ENCODE data around the gene TAS2R30.
"Not testable (repeated sequence)": the region's sequence is repeated elsewhere in the genome, so short reads cannot be mapped to it uniquely, and the experiment has no call there.

The TAS2R30 gene

DNA sequence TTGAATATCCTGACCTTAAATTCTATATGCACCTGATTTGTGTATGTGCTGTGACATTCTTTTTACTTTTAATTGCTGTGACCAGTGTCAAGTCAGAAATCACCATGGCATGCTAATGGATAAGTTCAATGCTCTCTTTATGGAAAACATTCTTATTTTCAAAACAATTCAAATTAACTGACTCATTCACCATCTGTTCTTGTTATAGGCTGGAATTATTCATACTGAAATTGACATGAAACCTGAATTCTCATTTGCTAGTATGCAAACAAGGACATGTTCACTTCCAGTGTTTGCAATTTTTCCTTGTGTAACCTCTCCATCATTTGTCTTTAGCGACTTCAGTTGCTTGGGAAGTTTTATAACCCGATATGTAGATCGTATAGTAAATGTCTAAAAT, at the start of gene TAS2R30:
Gene TAS2R30, minus strand, starts transcription at position 340 of the 400 bp plus-strand sequence. CDS start 400 bp downstream, outside the sequence.
- DNase-seq: no peak

- no peak for DNase-seq
Observed at GRCh38 chr12:11183011-11183410, 48.6 kb upstream of the TAS2R30 start.

GRCh38 chr12:11182529-11182928, 48.1 kb upstream of the TAS2R30 start:
- no peak for DNase-seq

GRCh38 chr12:11178250-11178649, 43.8 kb upstream of the TAS2R30 start:
- DNase-seq: no peak

DNA sequence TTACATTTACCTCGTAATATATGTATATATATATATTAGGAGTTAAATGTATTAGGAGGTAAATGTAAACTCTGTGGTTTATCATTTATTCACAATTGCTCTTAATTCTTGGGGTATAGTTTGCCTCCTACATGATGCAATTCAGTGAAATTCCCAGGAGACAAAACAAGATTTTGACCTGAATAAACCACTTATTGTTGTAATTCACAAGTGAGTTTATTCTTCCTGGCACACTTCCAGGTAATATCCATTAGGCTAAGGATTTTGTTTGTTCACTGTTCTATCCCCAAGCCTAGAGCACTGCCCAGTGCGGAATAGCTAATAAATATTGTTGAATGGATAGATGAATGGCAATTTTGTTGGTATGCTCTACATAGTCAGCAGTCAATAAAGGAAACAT, 39.6 kb upstream of the TAS2R30 start:
- no peak for DNase-seq

GRCh38 chr12:11171969-11172675, 37.7 kb upstream of the TAS2R30 start:
- no peak for DNase-seq

DNA sequence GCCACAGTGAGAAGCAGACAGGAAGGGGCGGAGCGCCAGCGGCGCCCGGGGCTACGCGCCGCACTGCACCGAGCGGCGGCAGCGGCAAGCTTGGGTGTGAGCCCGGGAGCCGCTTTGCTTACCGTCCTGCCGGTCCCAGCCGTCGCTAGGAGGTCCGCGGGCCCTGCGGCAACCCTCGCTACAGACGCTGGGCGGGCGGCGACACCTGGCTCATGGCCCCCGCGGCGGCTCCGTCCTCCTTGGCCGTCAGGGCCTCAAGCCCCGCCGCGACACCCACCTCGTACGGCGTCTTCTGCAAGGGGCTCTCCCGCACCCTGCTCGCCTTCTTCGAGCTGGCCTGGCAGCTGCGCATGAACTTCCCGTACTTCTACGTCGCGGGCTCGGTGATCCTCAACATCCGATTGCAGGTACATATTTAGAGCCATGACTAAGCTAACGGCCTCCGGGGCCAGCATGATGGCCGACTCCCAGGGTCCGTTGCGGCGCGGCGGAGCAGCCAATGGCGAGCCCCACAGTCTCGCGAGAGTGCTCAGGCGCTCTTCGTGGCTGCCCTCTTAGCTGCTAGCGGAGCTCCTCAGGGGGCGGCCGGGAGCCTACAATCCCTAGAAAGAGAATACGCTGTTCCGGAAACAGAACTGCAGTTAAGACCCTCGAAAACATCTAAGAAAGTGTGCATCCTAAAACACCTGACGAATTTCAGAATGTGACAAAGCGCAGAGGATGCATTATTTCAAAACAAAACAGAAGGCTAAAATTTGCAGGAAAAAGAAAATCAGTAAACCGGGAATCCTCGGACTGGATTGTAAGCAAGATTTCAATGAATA, 36.9 kb upstream of the TAS2R30 start, which contains the start of gene SMIM10L1:
Gene SMIM10L1, plus strand, starts transcription at position 50 of the 824 bp plus-strand sequence. Its CDS starts 163 bp downstream, at position 213.
- DNase-seq: peak; percentile 88 to 91

- no peak for DNase-seq
Observed at GRCh38 chr12:11170810-11171144, 36.3 kb upstream of the TAS2R30 start.

- DNase-seq: no peak
Observed at GRCh38 chr12:11166300-11166699, 31.9 kb upstream of the TAS2R30 start.

DNA sequence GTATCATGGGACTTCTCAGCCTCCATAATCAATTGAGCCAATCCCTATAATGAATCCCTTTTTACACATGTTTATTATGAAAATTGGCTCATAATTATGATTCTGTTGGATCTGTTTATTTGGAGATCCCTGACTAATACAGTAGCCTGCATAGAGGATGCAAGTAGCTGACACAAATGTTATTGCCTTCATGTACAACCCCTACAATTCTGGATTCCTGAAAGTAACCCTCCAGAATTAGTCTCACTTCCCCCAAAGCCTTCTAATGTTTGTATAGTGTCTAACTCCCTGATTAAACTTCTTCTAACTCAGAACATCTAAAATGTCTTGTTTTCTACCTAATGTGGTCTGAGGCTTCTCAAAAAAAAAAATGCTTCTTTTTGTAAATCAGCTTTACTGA, 29.9 kb upstream of the TAS2R30 start:
- no peak for DNase-seq

DNA sequence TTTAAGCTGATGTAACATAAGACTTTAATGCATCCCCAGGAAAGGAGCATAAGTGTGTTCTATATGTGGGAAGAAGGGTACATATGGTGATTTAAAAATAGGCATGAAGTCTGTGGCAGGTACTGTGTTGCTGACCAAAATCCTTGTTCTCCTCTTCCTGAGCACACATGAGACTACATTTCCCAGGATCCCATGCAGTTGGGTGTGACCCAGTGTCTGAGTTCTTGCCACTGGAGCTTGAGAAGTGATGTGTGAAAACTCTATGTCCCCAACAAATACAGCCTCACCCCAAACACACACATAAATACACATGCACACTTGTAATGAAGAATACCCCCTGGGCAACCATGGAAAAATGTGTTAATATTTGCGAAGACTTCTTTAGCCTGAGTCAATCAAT, 28.1 kb upstream of the TAS2R30 start:
- DNase-seq: no peak

- no peak for DNase-seq
Observed at GRCh38 chr12:11158885-11159444, 24.5 kb upstream of the TAS2R30 start.

DNA sequence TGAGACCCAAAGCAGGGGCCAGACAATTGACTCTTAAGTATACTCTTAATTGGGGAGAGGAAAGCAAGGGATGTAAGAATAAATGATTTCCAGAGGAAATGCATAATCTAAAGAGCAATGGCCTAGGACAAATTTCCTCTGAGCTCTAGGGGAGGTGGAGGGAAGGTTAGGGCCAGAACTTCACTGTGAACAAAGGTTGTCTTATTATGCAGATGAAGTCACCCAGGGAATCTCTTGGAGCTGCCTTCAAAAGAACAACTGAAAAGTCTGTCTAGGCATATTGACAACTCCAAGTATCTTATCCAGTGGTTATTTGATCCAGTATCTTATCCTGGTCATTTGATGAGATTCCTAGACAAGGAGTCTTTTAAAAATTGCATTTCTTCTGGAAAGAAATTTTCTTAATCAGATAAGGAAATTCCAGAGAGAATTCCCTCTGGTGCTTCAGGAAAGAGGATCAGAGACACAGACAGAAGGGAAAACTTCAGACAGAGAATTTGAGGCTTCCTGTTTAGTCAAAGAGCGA, 20.0 kb upstream of the TAS2R30 start:
- DNase-seq: no peak

- DNase-seq: no peak
Observed at GRCh38 chr12:11152725-11153124, 18.3 kb upstream of the TAS2R30 start.

DNA sequence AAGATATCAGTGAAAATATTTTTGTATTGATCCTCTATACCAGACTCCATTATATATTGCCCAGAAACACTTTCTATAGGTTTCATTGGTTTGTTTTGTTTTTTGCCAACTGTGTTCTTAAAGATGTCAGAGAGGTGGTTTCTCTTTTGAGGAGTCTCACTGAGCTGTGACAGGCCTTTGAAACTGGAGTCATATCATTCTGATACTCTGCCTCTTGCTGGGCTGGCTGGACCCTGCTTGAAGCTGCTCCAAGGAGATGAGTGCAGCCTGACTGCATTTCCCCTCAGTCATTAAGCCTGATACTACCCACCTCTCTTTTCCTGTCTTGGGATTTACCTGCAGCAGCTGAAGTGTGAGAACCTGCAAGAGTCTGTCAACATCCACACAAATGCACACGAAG, 16.4 kb upstream of the TAS2R30 start:
- DNase-seq: no peak

GRCh38 chr12:11147420-11147819, 13.0 kb upstream of the TAS2R30 start:
- DNase-seq: no peak

DNA sequence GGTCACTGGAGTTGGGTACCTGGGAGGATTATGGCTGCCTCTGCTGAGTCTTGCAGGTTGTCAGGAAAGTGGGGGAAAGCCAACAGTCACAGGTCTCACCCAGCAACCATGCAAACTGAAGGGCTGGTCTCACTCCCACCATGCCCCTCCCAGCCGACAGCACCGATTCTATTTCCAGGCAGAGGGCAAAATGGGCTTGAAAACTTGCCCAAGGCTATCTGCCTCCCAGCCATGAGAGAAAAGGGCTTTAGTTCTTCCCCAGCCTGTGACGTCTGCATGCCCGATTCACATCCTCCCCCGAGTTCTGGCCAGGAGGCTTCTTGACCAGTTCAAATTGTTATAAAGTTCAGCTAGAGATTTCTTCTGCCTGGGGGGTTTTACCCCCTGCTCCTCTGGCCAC, 9.9 kb upstream of the TAS2R30 start:
- DNase-seq: no peak

- no peak for DNase-seq
Observed at GRCh38 chr12:11143352-11143751, 8.9 kb upstream of the TAS2R30 start.

- DNase-seq: no peak
Observed at GRCh38 chr12:11136075-11136474, 1.6 kb upstream of the TAS2R30 start.

DNA sequence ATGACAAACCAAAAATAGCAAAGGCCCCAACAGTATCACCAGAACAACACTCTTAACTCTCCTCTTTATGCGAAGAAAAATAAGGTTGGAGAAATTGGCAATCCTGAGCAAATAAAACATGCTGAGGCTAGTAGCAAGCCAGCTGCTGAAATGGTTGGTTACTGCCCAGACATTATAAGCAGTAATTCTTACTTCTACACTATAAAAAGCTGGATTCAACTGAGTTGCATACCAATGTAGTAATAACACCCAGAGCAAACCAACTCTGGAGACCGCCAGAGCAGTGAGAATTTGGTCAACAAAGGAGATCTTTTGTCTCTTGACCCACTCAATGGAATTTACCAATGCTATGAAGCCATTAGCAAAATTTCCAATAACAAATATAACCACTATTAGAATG, 628 bp downstream of the TAS2R30 start:
- no peak for DNase-seq

- no peak for DNase-seq
Observed at GRCh38 chr12:11133162-11133561, 1.3 kb downstream of the TAS2R30 start.

GRCh38 chr12:11130999-11131398, 3.4 kb downstream of the TAS2R30 start:
- no peak for DNase-seq

DNA sequence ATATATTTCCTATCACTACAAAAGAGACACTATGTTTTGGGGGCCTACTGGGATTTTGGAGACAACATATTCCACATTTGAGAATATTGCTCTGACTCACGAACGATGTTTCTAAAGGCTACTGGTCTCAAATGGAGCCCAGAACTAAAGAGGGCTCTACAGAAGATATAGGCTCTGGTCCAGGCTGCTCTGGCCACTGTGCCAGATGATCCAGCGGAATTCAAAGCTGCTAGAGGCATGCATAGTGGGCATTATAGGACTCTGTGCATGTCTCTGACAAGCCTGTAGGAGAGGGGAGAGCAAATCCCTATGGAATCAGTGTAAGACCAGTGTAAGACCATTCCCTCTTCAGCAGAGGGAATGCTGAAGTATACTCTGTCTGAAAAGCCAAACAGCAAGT, 4.1 kb downstream of the TAS2R30 start:
- DNase-seq: no peak

DNA sequence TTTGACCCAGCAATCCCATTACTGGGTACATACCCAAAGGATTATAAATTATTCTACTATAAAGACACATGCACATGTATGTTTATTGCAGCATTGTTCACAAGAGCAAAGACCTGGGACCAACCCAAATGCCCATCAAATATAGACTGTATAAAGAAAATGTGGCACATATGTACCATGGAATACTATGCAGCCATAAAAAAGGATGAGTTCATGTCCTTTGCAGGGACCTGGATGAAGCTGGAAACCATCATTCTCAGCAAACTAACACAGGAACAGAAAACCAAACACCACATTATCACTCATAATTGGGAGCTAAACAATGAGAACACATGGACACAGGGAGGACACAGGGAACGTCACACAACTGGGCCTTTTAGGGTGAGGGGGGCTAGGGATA, 20.3 kb downstream of the TAS2R30 start:
- not testable (repeated sequence) for DNase-seq

Data from activated T-cell treated with anti-CD3 and anti-CD28 coated beads, Interleukin-2, amount 50 U/mL, for 48 hours (primary cell).